Stimulated activated naive CD8-positive, alpha-beta T cell treated with anti-CD3 and anti-CD28 coated beads, Interleukin-15, amount 100 ng/mL, for 72 hours (primary cell): ENCODE data around the gene TMEM134.

Experiments used
- ATAC-seq: fragments of 150-1000 bp; cut with Tn5 transposase; 2 replicates; pipeline ENCODE4 v1.10.0; 2021; ENCODE audit warnings: mild to moderate bottlenecking, moderate library complexity
- DNase-seq, 2 donors: peaks; one replicate each; pipeline ENCODE4 v3.0.0; 2021 to 2022
- H3K27ac Mint-ChIP-seq, 2 donors: one replicate each; pipeline ENCODE4 v1.8.0; 2022; ENCODE audit warnings: mild to moderate bottlenecking in 2 of 2, mixed read lengths in 2 of 2, moderate library complexity in 2 of 2
- H3K27me3 Mint-ChIP-seq: one replicate; pipeline ENCODE4 v1.8.0; 2022; ENCODE audit warnings: mixed read lengths
- H3K4me1 Mint-ChIP-seq: one replicate; pipeline ENCODE4 v1.8.0; 2022; ENCODE audit warnings: mild to moderate bottlenecking, mixed read lengths
- H3K4me3 Mint-ChIP-seq, 2 donors: one replicate each; pipeline ENCODE4 v1.8.0; 2022; ENCODE audit warnings: mild to moderate bottlenecking in 2 of 2, mixed read lengths in 2 of 2, moderate library complexity in 1 of 2
- H3K9me3 Mint-ChIP-seq, 2 donors: one replicate each; pipeline ENCODE4 v1.8.0; 2022; ENCODE audit warnings: mixed read lengths in 2 of 2

TMEM134 gene

DNA sequence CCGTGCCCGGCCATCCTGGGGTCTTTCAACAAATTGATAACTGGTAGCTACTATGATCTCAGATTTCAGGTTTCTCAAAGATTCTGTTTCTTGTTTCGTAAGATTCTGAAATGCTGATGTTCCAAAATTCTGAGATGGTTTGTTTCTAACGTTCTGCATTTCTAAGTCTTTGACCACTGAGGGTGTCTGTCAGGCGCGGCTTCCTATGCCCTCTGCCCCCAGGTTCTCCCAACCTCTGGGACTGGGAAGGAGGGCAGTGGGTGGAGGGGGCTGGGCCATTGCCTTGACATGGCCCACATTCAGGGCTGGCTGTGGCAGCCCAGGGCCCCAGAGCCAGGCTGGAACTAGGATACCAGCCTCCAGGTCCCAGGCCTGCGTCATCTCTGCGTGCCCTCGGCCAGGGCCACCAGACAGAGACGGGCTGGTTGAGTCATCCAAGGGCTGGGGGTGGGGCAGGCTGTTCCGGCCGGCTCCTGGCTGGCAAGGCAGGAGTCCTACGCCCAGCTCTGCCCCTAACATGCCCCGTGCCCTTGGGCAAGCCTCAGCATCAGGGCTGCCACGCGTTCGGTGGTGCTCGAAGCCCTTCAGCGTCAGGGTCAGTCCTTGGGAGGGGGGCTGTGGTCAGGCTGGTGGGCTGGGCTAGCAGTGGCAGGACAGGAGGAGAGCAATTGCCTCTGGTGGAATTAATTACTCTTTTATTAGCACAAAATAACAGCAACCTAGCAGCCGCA lies 5.2 kb downstream of the TMEM134 start:
- H3K4me1 Mint-ChIP-seq = peaks cover 55% of the 10 kb centered on the region
- DNase-seq = no peak
- peak overlapping the region; percentile 92 to 98 for H3K4me3 Mint-ChIP-seq
- no peak for ATAC-seq
- H3K27me3 Mint-ChIP-seq = no peaks in the 10 kb centered on the region
- no peaks in the 10 kb centered on the region for H3K9me3 Mint-ChIP-seq
- peak overlapping the region in 1 of 2 donors; percentile 99 for H3K27ac Mint-ChIP-seq

GRCh38 chr11:67463186-67463585 lies 5.9 kb downstream of the TMEM134 start:
- H3K9me3 Mint-ChIP-seq = no peaks in the 10 kb centered on the region
- H3K4me3 Mint-ChIP-seq = no peak overlapping the region
- H3K4me1 Mint-ChIP-seq = peaks cover 51% of the 10 kb centered on the region
- H3K27me3 Mint-ChIP-seq = no peaks in the 10 kb centered on the region
- no peak overlapping the region for H3K27ac Mint-ChIP-seq
- no peak for DNase-seq
- ATAC-seq = no peak

DNA sequence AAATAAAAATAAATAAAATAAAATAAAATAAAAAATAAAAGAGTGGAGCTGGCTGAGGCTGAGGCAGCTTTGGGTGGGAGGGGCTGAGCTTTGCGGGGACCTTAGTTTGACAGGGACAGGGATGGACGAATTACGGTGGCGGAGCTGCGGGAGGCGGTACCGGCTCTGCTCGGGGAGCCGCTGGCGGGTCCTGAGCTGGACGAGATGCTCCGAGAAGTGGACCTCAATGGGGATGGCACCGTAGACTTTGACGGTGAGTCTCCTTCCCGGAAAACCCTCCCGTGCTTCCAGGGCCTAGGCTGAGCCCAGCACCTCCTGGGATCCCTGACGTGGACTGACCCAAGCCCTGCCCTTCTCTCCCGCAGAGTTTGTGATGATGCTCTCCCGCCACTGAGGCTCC lies 10.8 kb downstream of the TMEM134 start:
- DNase-seq (no peak), ATAC-seq (no peak)
- H3K4me1 Mint-ChIP-seq = peaks cover 17% of the 10 kb centered on the region
- H3K27me3 Mint-ChIP-seq = no peaks in the 10 kb centered on the region
- no peak overlapping the region for H3K4me3 Mint-ChIP-seq
- H3K27ac Mint-ChIP-seq = peak overlapping the region in 1 of 2 donors; percentile 63
- no peaks in the 10 kb centered on the region for H3K9me3 Mint-ChIP-seq

- Mint-ChIP-seq H3K4me3 (no peak overlapping the region), H3K27me3 (no peaks in the 10 kb centered on the region), H3K4me1 (peaks cover 17% of the 10 kb centered on the region), H3K27ac (peak overlapping the region in 1 of 2 donors; percentile 89), H3K9me3 (no peaks in the 10 kb centered on the region)
- no peak for ATAC-seq
- DNase-seq = no peak
These were observed 11.6 kb downstream of the TMEM134 start for GRCh38 chr11:67457453-67457852.

GRCh38 chr11:67456068-67456705 lies 12.9 kb downstream of the TMEM134 start:
- Mint-ChIP-seq H3K9me3 (no peaks in the 10 kb centered on the region), H3K4me3 (no peak overlapping the region), H3K27ac (no peak overlapping the region), H3K4me1 (peaks cover 25% of the 10 kb centered on the region), H3K27me3 (no peaks in the 10 kb centered on the region)
- ATAC-seq (no peak), DNase-seq (no peak)

- H3K4me1 Mint-ChIP-seq = peaks cover 29% of the 10 kb centered on the region
- no peak for DNase-seq
- no peak within 1 kb of the TSS for H3K4me3 Mint-ChIP-seq
- no peaks in the 10 kb centered on the region for H3K27me3 Mint-ChIP-seq
- H3K9me3 Mint-ChIP-seq = no peaks in the 10 kb centered on the region
- peak within 1 kb of the TSS in 1 of 2 donors; percentile 46 for H3K27ac Mint-ChIP-seq
- ATAC-seq = no peak
These were observed 14.0 kb downstream of the TMEM134 start, which contains the start of gene CABP4 for GRCh38 chr11:67455054-67455453. Gene CABP4, plus strand, starts transcription at chr11:67455354. Its CDS starts 70 bp downstream, at chr11:67455424.

DNA sequence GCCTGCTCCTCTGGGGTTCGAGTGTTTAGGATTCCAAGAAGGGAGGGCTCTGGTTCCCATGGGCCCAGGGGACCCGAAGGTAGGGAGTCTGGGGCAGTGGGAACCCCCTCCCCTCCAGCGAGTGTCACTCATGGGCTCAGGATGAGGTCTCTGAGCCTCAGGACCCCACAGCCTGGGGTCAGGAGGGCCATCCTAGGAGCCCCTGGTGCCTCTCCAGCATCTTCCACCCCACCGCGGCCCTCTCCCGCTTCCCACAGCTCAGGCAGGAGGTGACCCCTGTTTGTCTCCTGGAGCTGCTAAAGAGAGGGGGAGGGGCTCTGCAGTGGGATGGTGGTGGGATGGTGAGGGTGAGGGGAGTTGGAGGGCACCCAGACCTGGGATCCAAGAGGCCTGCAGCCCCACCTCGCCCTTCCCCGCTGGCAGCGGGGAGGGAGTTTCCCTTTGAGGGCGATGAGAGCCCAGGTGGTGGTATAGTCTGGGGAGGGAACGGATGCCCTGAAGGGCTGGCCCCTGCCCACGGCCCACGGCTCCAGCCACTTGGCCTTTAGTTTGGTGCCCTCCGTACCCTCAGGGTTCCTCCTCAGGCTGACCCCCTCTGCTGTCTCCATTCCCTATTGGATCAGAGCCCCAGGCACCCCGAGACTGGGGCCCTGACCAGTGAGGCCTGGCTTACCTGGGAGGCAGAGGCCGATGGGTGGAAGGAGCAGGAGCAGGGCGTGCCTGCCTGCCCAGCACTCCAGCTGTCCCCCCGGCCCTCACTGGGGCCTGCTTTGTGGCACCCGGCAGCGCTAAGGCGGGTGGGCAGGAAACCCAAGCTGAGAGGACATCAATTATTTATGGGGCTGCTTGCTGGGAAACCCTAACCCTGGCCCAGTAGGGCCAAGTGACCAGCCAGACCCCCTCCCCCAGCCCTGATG lies 15.0 kb downstream of the TMEM134 start:
- no peak overlapping the region for H3K27ac Mint-ChIP-seq
- H3K9me3 Mint-ChIP-seq = no peaks in the 10 kb centered on the region
- peaks cover 6% of the 10 kb centered on the region for H3K27me3 Mint-ChIP-seq
- ATAC-seq (no peak), DNase-seq (no peak)
- no peak overlapping the region for H3K4me3 Mint-ChIP-seq
- H3K4me1 Mint-ChIP-seq = peaks cover 33% of the 10 kb centered on the region

DNA sequence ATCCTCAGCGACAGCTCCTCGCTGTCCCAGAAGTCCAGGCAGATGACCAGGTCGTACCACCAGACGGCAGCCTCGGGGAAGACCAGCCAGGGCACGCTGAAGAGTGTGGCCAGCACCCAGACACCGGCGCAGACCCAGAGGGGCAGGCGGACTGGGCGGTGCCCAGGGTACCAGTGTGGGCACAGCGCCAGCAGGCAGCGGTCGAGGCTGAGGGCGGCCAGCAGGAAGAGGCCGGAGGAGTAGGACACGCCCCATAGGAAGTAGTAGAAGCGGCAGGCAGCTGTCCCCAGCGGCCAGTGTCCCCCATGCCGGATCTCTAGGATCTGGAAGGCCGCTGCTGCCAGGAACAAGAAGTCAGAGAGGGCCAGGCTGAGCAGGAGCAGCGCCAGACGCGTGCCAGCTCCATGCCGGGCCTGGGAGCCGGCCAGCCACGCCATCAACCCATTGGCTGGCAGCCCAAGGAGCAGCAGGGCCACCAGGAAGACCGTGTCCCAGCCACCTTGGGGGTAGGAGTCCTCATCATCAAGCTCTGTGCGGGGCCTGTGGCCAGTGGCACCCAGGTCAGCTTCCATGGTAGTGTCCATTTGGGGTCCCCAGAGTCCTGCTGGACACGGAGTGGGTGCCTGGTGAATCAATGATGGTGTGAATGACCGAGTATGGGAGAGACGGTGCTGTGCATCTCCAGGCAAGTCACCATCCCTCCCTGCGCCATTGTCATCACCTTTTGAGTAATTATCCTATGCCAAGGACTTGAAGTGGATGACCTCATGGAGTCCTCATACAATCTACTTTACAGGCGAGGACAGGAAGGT lies 16.7 kb downstream of the TMEM134 start, which contains the start of gene GPR152:
Gene GPR152 (minus strand): TSS at position 589 of the 812 bp plus-strand sequence. CDS start 5 bp downstream, at position 584.
- Mint-ChIP-seq H3K4me1 (peaks cover 46% of the 10 kb centered on the region), H3K27ac (peak within 1 kb of the TSS in 1 of 2 donors; percentile 59), H3K27me3 (peaks cover 7% of the 10 kb centered on the region), H3K9me3 (no peaks in the 10 kb centered on the region), H3K4me3 (no peak within 1 kb of the TSS)
- ATAC-seq (no peak), DNase-seq (no peak)

- ATAC-seq (no peak), DNase-seq (no peak)
- Mint-ChIP-seq H3K9me3 (no peaks in the 10 kb centered on the region), H3K4me3 (no peak overlapping the region), H3K27me3 (peaks cover 7% of the 10 kb centered on the region), H3K27ac (peak overlapping the region in 1 of 2 donors; percentile 27), H3K4me1 (peaks cover 48% of the 10 kb centered on the region)
These were observed 17.4 kb downstream of the TMEM134 start for GRCh38 chr11:67451658-67451976.

DNA sequence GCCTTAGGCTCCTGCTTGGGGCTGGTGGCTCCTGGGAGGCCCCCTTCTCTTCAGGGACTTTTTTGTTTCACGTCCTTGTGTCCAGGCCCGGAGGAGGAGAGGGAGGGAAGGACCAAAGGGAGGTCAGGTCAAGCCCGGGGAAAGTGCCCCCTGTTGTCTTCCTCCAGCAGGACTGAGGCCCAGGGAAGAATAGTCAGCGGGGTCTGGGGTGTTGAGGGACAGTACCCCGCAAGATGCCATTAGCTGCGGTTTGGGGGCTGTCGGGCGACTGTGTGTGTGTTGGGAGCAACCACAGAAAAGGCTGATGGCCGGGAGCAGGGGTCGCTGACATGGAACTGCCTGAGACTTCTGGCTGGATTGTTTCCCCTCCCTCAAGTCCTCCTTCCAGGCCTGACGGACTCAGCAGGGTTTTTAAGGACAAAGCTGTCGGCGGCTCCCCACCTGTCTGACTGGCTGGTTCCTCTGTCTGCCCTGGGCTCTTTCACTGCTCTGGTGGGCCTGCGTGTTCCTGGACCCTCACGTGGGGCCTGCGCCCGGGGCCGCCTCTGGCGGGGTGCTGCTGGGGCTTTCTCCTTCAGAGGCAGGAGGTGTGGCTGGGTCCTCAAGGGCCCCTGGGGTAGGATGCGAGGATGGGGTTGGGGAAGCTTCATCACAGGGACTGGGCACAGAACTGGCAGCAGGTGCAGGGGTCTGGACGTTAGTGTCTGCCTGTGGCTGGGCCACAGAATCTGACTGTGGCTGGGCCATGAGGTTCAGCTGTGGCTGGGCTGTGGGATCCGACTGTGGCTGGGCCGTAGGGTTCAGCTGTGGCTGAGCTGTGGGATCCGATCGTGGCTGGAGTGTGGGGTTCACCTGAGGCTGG lies 18.0 kb downstream of the TMEM134 start:
- Mint-ChIP-seq H3K27me3 (peaks cover 7% of the 10 kb centered on the region), H3K27ac (peak overlapping the region in 1 of 2 donors; percentile 91), H3K9me3 (no peaks in the 10 kb centered on the region), H3K4me1 (peaks cover 54% of the 10 kb centered on the region), H3K4me3 (no peak overlapping the region)
- ATAC-seq = no peak
- DNase-seq = no peak

GRCh38 chr11:67449116-67449844 lies 19.8 kb downstream of the TMEM134 start:
- Mint-ChIP-seq H3K4me1 (peaks cover 65% of the 10 kb centered on the region), H3K4me3 (peak overlapping the region in 1 of 2 donors; percentile 3), H3K9me3 (no peaks in the 10 kb centered on the region), H3K27me3 (peaks cover 7% of the 10 kb centered on the region), H3K27ac (peak overlapping the region in 1 of 2 donors; percentile 86)
- ATAC-seq (no peak), DNase-seq (no peak)

DNA sequence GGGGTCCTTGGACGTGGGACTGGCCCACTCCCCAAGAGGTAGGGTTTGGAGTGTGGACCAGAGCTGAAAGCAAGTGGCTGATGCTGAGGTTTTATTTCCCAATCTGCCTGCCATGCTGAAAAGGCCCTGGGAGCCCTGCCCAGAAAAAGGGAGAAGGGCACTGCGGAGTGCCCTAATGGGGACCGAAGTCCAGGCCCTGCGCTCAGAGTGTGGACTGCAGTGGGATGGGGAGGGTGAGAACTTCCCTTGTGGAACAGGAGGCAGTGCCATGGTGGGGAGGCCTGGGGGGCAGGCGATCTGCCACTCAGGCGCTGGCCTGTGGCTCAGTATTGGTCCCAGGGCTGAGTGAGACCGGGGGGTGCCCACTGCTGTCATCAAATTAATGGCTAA lies 20.8 kb downstream of the TMEM134 start:
- no peak for DNase-seq
- no peak overlapping the region for H3K4me3 Mint-ChIP-seq
- H3K4me1 Mint-ChIP-seq = peaks cover 71% of the 10 kb centered on the region

DNA sequence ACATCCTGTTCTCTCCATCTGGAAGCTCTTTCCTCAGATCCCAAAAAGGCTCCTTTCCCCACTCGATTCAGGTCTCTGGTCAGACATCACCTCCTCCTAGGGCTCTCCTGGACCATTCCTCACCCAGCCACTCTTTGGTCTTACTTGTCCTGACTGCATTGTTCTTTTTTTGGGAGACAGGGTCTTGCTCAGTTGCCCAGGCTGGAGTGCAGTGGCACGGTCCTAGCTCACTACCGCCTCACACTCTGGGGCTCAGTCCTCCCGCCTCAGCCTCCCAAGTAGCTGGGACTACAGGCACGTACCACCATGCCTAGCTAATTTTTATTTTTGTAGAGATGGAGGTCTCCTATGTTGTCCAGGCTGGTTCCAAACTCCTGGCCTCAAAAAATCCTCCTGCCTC lies 23.5 kb downstream of the TMEM134 start:
- no peak for DNase-seq
- H3K27ac Mint-ChIP-seq = peak overlapping the region; percentile 64 to 84
- peaks cover 85% of the 10 kb centered on the region for H3K4me1 Mint-ChIP-seq
- peaks cover 7% of the 10 kb centered on the region for H3K27me3 Mint-ChIP-seq
- no peak for ATAC-seq
- peak overlapping the region; percentile 86 for H3K4me3 Mint-ChIP-seq
- no peaks in the 10 kb centered on the region for H3K9me3 Mint-ChIP-seq

More for the DNA sequence above, 20.8 kb downstream of the TMEM134 start:
- Mint-ChIP-seq H3K9me3 (no peaks in the 10 kb centered on the region), H3K27ac (peak overlapping the region; percentile 63 to 85), H3K27me3 (peaks cover 7% of the 10 kb centered on the region)
- ATAC-seq = no peak
